BLaER1 (cell line): ENCODE results near the gene EPS8L3.
A peak's percentile ranks its signal among the peaks of the same experiment; 100 is the strongest.

Experiments used
- H3K27ac ChIP-seq: shearing (Covaris generic); formaldehyde crosslinking; 2 replicates; pipeline ENCODE4 v1.8.1; 2022
- H3K27me3 ChIP-seq: shearing (Covaris generic); formaldehyde crosslinking; 2 replicates; pipeline ENCODE4 v1.8.1; 2022
- H3K36me3 ChIP-seq: shearing (Covaris generic); formaldehyde crosslinking; 2 replicates; pipeline ENCODE4 v1.8.1; 2022
- H3K4me1 ChIP-seq: shearing (Covaris generic); formaldehyde crosslinking; 2 replicates; pipeline ENCODE4 v1.8.1; 2022
- H3K4me2 ChIP-seq: shearing (Covaris generic); formaldehyde crosslinking; 2 replicates; pipeline ENCODE4 v1.8.1; 2022
- H3K4me3 ChIP-seq: shearing (Covaris generic); formaldehyde crosslinking; 2 replicates; pipeline ENCODE4 v1.8.1; 2022
- H3K9ac ChIP-seq: shearing (Covaris generic); formaldehyde crosslinking; 2 replicates; pipeline ENCODE4 v1.8.1; 2022
- H3K9me3 ChIP-seq: shearing (Covaris generic); formaldehyde crosslinking; 2 replicates; pipeline ENCODE4 v1.8.1; 2022
- H4K20me1 ChIP-seq: shearing (Covaris generic); formaldehyde crosslinking; 2 replicates; pipeline ENCODE4 v1.8.1; 2022
- Cebpa-rat ChIP-seq: shearing (Covaris generic); IDR thresholded peaks from 2 replicates; pipeline ENCODE4 v1.8.1; 2022

EPS8L3 gene

GRCh38 chr1:109781806-109782205, 18.1 kb upstream of the EPS8L3 start:
- Histone ChIP-seq H4K20me1 (no peaks in the 10 kb centered on the region), H3K36me3 (no peaks in the 10 kb centered on the region), H3K27ac (no peak overlapping the region), H3K27me3 (no peaks in the 10 kb centered on the region), H3K4me1 (no peaks in the 10 kb centered on the region; the same call in 1 of the 2 replicates), H3K9ac (no peak overlapping the region), H3K4me3 (no peak overlapping the region), H3K4me2 (no peak overlapping the region), H3K9me3 (peaks cover 7% of the 10 kb centered on the region; the same call in 1 of the 2 replicates)
- no peak for TF ChIP-seq Cebpa-rat

- H3K4me2 ChIP-seq: no peak overlapping the region
- H3K36me3 ChIP-seq: no peaks in the 10 kb centered on the region
- no peaks in the 10 kb centered on the region for H3K27me3 ChIP-seq
- H4K20me1 ChIP-seq: no peaks in the 10 kb centered on the region
- no peak overlapping the region for H3K4me3 ChIP-seq
- H3K9me3 ChIP-seq: peaks cover 7% of the 10 kb centered on the region; the same call in 1 of the 2 replicates
- H3K4me1 ChIP-seq: no peaks in the 10 kb centered on the region; the same call in 1 of the 2 replicates
- no peak overlapping the region for H3K27ac ChIP-seq
- no peak overlapping the region for H3K9ac ChIP-seq
- TF ChIP-seq Cebpa-rat: no peak
Measured at GRCh38 chr1:109780982-109781381, 17.3 kb upstream of the EPS8L3 start.

- no peak overlapping the region for H3K9ac ChIP-seq
- no peak for TF ChIP-seq Cebpa-rat
Measured at GRCh38 chr1:109777980-109778625, 14.4 kb upstream of the EPS8L3 start.

GRCh38 chr1:109777436-109777835, 13.7 kb upstream of the EPS8L3 start:
- H3K27ac ChIP-seq: peak overlapping the region; percentile 41; the same call in 1 of the 2 replicates
- peaks cover 18% of the 10 kb centered on the region for H3K4me1 ChIP-seq
- no peak overlapping the region for H3K4me3 ChIP-seq
- no peaks in the 10 kb centered on the region for H3K27me3 ChIP-seq
- no peaks in the 10 kb centered on the region for H4K20me1 ChIP-seq
- H3K9ac ChIP-seq: no peak overlapping the region
- peaks cover 7% of the 10 kb centered on the region; the same call in 1 of the 2 replicates for H3K9me3 ChIP-seq
- no peak overlapping the region for H3K4me2 ChIP-seq
- no peaks in the 10 kb centered on the region for H3K36me3 ChIP-seq
- no peak for TF ChIP-seq Cebpa-rat

More at GRCh38 chr1:109777980-109778625, 14.4 kb upstream of the EPS8L3 start:
- Histone ChIP-seq H3K4me1 (peaks cover 13% of the 10 kb centered on the region), H3K4me3 (no peak overlapping the region), H3K9me3 (peaks cover 7% of the 10 kb centered on the region; the same call in 1 of the 2 replicates), H3K27me3 (no peaks in the 10 kb centered on the region), H3K36me3 (no peaks in the 10 kb centered on the region), H4K20me1 (no peaks in the 10 kb centered on the region), H3K27ac (no peak overlapping the region), H3K4me2 (no peak overlapping the region)

- Histone ChIP-seq H3K4me2 (no peak overlapping the region), H3K9ac (no peak overlapping the region), H3K9me3 (peaks cover 7% of the 10 kb centered on the region; the same call in 1 of the 2 replicates), H3K4me1 (peaks cover 23% of the 10 kb centered on the region), H3K27ac (peak overlapping the region; percentile 41; the same call in 1 of the 2 replicates), H3K4me3 (no peak overlapping the region), H3K27me3 (no peaks in the 10 kb centered on the region), H4K20me1 (no peaks in the 10 kb centered on the region), H3K36me3 (no peaks in the 10 kb centered on the region)
- TF ChIP-seq Cebpa-rat: no peak
Measured at GRCh38 chr1:109776911-109777310, 13.2 kb upstream of the EPS8L3 start.

GRCh38 chr1:109776206-109776835, 12.6 kb upstream of the EPS8L3 start:
- H3K4me2 ChIP-seq: no peak overlapping the region
- H3K4me3 ChIP-seq: no peak overlapping the region

GRCh38 chr1:109775398-109775797, 11.7 kb upstream of the EPS8L3 start:
- Histone ChIP-seq H3K4me1 (peaks cover 37% of the 10 kb centered on the region), H3K9me3 (no peaks in the 10 kb centered on the region), H4K20me1 (no peaks in the 10 kb centered on the region), H3K27ac (no peak overlapping the region), H3K4me2 (no peak overlapping the region), H3K36me3 (no peaks in the 10 kb centered on the region), H3K27me3 (no peaks in the 10 kb centered on the region), H3K4me3 (no peak overlapping the region), H3K9ac (no peak overlapping the region)
- TF ChIP-seq Cebpa-rat: no peak

More at GRCh38 chr1:109776206-109776835, 12.6 kb upstream of the EPS8L3 start:
- Histone ChIP-seq H3K4me1 (peaks cover 29% of the 10 kb centered on the region), H3K9me3 (peaks cover 7% of the 10 kb centered on the region; the same call in 1 of the 2 replicates), H4K20me1 (no peaks in the 10 kb centered on the region), H3K9ac (no peak overlapping the region), H3K36me3 (no peaks in the 10 kb centered on the region), H3K27me3 (no peaks in the 10 kb centered on the region), H3K27ac (no peak overlapping the region)
- TF ChIP-seq Cebpa-rat: no peak

GRCh38 chr1:109773900-109774485, 10.3 kb upstream of the EPS8L3 start:
- no peak for TF ChIP-seq Cebpa-rat
- Histone ChIP-seq H3K9ac (no peak overlapping the region), H3K36me3 (no peaks in the 10 kb centered on the region), H3K27ac (no peak overlapping the region), H3K27me3 (no peaks in the 10 kb centered on the region), H3K4me1 (peaks cover 37% of the 10 kb centered on the region), H3K9me3 (no peaks in the 10 kb centered on the region), H4K20me1 (no peaks in the 10 kb centered on the region), H3K4me3 (no peak overlapping the region), H3K4me2 (0 out of 2 replicates have a peak overlapping the region, but pooled peaks have one; percentile 8)

- Histone ChIP-seq H3K9me3 (no peaks in the 10 kb centered on the region), H3K4me2 (no peak overlapping the region), H3K9ac (no peak overlapping the region), H3K27me3 (no peaks in the 10 kb centered on the region), H3K27ac (no peak overlapping the region), H3K36me3 (no peaks in the 10 kb centered on the region), H3K4me1 (peaks cover 37% of the 10 kb centered on the region), H3K4me3 (no peak overlapping the region), H4K20me1 (no peaks in the 10 kb centered on the region)
- no peak for TF ChIP-seq Cebpa-rat
Measured at GRCh38 chr1:109773203-109773899, 9.6 kb upstream of the EPS8L3 start.
